Osteoblast (primary cell): ENCODE data around the gene NKX6-1. TPM values are rescaled to one million over a fixed set of nuclear protein-coding genes. Genes with fewer than 3 reads are reported as not detected.

Experiments
- DNase-seq: peaks from one replicate; pipeline ENCODE4 v3.0.0; 2011; ENCODE audit warnings: low spot score, mixed read lengths; ENCODE audit not compliant: insufficient read length; ENCODE audit errors: missing footprints
- H2AFZ ChIP-seq: 2 replicates; pipeline ENCODE4 v1.6.0; 2011; ENCODE audit warnings: mild to moderate bottlenecking, low read length
- H3K27ac ChIP-seq: 2 replicates; pipeline ENCODE4 v1.5.1; 2011; ENCODE audit warnings: mild to moderate bottlenecking, low read depth, low read length, moderate library complexity
- H3K27me3 ChIP-seq: 2 replicates; pipeline ENCODE4 v1.6.0; 2012; ENCODE audit warnings: mild to moderate bottlenecking, control low read depth, inconsistent platforms, low read length, moderate library complexity; ENCODE audit not compliant: insufficient read depth
- H3K36me3 ChIP-seq: 2 replicates; pipeline ENCODE4 v1.5.1; 2011; ENCODE audit warnings: mild to moderate bottlenecking, low read length, control low read depth, moderate library complexity; ENCODE audit not compliant: insufficient read depth
- H3K4me1 ChIP-seq: 2 replicates; pipeline ENCODE4 v1.5.1; 2011; ENCODE audit warnings: mild to moderate bottlenecking, low read length, control low read depth, moderate library complexity; ENCODE audit not compliant: insufficient read depth
- H3K4me2 ChIP-seq: 2 replicates; pipeline ENCODE4 v1.6.0; 2011; ENCODE audit warnings: mild to moderate bottlenecking, low read length; ENCODE audit not compliant: insufficient read depth
- H3K4me3 ChIP-seq: fragments of 200-600 bp; sonication (generic); 3 replicates; pipeline ENCODE4 v1.5.1; 2012; ENCODE audit warnings: mild to moderate bottlenecking, low read length, inconsistent platforms; ENCODE audit not compliant: insufficient read depth
- H3K79me2 ChIP-seq: 2 replicates; pipeline ENCODE4 v1.6.0; 2012; ENCODE audit warnings: mild to moderate bottlenecking, low read length, control low read depth, inconsistent platforms; ENCODE audit not compliant: insufficient read depth
- H3K9me3 ChIP-seq: 2 replicates; pipeline ENCODE4 v1.5.1; 2011; ENCODE audit warnings: low read depth, low read length, control low read depth
- H4K20me1 ChIP-seq: 2 replicates; pipeline ENCODE4 v1.6.0; 2012; ENCODE audit warnings: mild to moderate bottlenecking, low read length, control low read depth; ENCODE audit not compliant: insufficient read depth
- CTCF ChIP-seq: IDR thresholded peaks from 2 replicates; pipeline ENCODE4 v1.5.1; 2011; ENCODE audit warnings: mild to moderate bottlenecking, low read depth, low read length, moderate library complexity; ENCODE audit errors: extremely low read depth
- total RNA-seq: library from RNA; depleted of rRNA; stranded (reverse); fragments of >200 nt; gene quantifications from 2 replicates; pipeline ENCODE4 v1.2.3, GENCODE V29; 2012

Gene NKX6-1
- total RNA-seq, 1 donor = not detected

GRCh38 chr4:84499624-84499982 is 511 bp upstream of the NKX6-1 start:
- TF ChIP-seq CTCF = no peak
- H3K79me2 ChIP-seq = no peaks in the 10 kb centered on the region
- peak overlapping the region; percentile 65 for H3K4me3 ChIP-seq
- H3K36me3 ChIP-seq = no peaks in the 10 kb centered on the region
- H3K27ac ChIP-seq = no peak overlapping the region
- peak; percentile 31 for DNase-seq
- peaks cover 98% of the 10 kb centered on the region for H3K27me3 ChIP-seq
- H3K4me2 ChIP-seq = peak overlapping the region; percentile 87
- H2AFZ ChIP-seq = no peak overlapping the region
- H4K20me1 ChIP-seq = no peaks in the 10 kb centered on the region
- H3K4me1 ChIP-seq = peaks cover 6% of the 10 kb centered on the region
- H3K9me3 ChIP-seq = no peaks in the 10 kb centered on the region

GRCh38 chr4:84498203-84498934 is 723 bp downstream of the NKX6-1 start:
- peak overlapping the region; percentile 65 for H3K4me3 ChIP-seq
- H3K79me2 ChIP-seq = no peaks in the 10 kb centered on the region
- peak overlapping the region; percentile 78 for H2AFZ ChIP-seq
- TF ChIP-seq CTCF = no peak
- H4K20me1 ChIP-seq = no peaks in the 10 kb centered on the region
- peaks cover 6% of the 10 kb centered on the region for H3K4me1 ChIP-seq
- H3K36me3 ChIP-seq = no peaks in the 10 kb centered on the region
- DNase-seq = peak; percentile 82
- H3K4me2 ChIP-seq = peak overlapping the region; percentile 87
- no peaks in the 10 kb centered on the region for H3K9me3 ChIP-seq
- H3K27me3 ChIP-seq = peaks cover 100% of the 10 kb centered on the region
- no peak overlapping the region for H3K27ac ChIP-seq

GRCh38 chr4:84497504-84498202 is 1.4 kb downstream of the NKX6-1 start:
- Histone ChIP-seq H3K27ac (no peak overlapping the region), H3K4me1 (peaks cover 6% of the 10 kb centered on the region), H3K27me3 (peaks cover 100% of the 10 kb centered on the region), H2AFZ (no peak overlapping the region), H3K4me3 (peak overlapping the region; percentile 65), H3K79me2 (no peaks in the 10 kb centered on the region), H3K4me2 (peak overlapping the region; percentile 87), H3K9me3 (no peaks in the 10 kb centered on the region), H3K36me3 (no peaks in the 10 kb centered on the region), H4K20me1 (no peaks in the 10 kb centered on the region)
- DNase-seq = peak; percentile 63
- TF ChIP-seq CTCF = no peak
